Measurements from ENCODE around the gene SLC17A9. TPM values are rescaled to one million over a fixed set of nuclear protein-coding genes. Genes with fewer than 3 reads are reported as not detected.

SLC17A9 gene
- total RNA-seq, 6 experiments from 2014 or later = 32.8 to 47.0 (median 35.7) TPM

DNA sequence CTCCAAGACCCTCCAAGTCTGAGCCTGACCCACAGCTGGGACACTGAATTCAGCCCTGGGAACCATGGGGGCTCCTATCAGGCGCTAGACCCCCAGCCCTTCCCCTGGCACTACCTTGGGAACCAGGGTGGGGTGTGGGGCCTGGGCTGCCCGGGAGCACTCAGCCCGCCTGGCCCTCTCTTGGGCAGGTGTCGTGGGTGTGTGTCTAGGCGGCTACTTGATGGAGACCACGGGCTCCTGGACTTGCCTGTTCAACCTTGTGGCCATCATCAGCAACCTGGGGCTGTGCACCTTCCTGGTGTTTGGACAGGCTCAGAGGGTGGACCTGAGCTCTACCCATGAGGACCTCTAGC is 14.6 kb downstream of the SLC17A9 start:
- Mint-ChIP-seq H3K27me3 (ENCODE audit: insufficient read depth) (peaks cover 26% of the 10 kb centered on the region), H3K36me3 (ENCODE audit: low read depth) (no peaks in the 10 kb centered on the region), H3K9me3 (no peaks in the 10 kb centered on the region), H3K4me3 (no peak overlapping the region), H3K4me1 (ENCODE audit: low read depth) (peaks cover 4% of the 10 kb centered on the region; the same call in 1 of the 2 replicates), H3K27ac (no peak overlapping the region)
- TF ChIP-seq, protein P1, sequence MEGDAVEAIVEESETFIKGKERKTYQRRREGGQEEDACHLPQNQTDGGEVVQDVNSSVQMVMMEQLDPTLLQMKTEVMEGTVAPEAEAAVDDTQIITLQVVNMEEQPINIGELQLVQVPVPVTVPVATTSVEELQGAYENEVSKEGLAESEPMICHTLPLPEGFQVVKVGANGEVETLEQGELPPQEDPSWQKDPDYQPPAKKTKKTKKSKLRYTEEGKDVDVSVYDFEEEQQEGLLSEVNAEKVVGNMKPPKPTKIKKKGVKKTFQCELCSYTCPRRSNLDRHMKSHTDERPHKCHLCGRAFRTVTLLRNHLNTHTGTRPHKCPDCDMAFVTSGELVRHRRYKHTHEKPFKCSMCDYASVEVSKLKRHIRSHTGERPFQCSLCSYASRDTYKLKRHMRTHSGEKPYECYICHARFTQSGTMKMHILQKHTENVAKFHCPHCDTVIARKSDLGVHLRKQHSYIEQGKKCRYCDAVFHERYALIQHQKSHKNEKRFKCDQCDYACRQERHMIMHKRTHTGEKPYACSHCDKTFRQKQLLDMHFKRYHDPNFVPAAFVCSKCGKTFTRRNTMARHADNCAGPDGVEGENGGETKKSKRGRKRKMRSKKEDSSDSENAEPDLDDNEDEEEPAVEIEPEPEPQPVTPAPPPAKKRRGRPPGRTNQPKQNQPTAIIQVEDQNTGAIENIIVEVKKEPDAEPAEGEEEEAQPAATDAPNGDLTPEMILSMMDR (IDR thresholded peaks at IDR 0.05) = no peak
- DNase-seq = no peak

DNA sequence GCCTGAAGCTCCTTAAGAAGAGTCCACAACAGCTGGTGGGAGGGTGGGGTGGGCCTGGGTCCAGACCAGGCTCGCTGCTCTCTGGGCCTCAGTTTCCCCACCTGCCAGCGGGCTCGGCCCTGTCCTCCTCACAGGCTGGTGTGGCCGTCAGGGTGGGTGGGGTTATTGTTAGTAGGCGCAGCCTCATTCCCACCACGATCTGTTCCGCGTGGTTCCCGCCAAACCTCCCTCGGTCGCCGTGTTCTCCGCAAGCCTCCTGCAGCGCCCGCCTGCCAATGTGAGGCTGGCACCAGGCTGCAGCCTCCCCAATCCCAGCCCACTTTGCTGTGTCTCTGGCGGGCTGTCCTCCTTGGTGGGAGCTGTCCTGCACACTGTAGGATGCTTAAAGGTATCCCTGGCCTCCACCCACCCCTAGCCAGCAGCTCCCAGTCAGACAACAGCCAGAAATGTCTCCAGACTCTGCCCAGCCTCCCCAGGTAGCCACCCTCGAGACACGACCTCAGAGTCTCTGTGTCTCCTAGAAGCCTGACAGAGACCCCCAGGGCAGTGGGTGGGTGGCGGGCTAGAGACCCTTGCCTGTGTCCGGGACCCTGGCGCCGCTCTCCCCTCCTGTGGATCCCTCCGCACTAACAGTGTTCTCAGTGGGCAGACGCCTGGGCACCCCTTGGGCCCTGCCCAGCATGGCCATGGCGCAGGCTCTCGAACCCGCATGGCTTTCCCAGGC is 15.3 kb downstream of the SLC17A9 start:
- Mint-ChIP-seq H3K27ac (no peak overlapping the region), H3K27me3 (ENCODE audit: insufficient read depth) (peaks cover 30% of the 10 kb centered on the region), H3K4me3 (no peak overlapping the region), H3K4me1 (ENCODE audit: low read depth) (peaks cover 8% of the 10 kb centered on the region; the same call in 1 of the 2 replicates), H3K9me3 (no peaks in the 10 kb centered on the region), H3K36me3 (ENCODE audit: low read depth) (no peaks in the 10 kb centered on the region)
- no peak for DNase-seq
- TF ChIP-seq, protein P1 (IDR thresholded peaks at IDR 0.05) = no peak

DNA sequence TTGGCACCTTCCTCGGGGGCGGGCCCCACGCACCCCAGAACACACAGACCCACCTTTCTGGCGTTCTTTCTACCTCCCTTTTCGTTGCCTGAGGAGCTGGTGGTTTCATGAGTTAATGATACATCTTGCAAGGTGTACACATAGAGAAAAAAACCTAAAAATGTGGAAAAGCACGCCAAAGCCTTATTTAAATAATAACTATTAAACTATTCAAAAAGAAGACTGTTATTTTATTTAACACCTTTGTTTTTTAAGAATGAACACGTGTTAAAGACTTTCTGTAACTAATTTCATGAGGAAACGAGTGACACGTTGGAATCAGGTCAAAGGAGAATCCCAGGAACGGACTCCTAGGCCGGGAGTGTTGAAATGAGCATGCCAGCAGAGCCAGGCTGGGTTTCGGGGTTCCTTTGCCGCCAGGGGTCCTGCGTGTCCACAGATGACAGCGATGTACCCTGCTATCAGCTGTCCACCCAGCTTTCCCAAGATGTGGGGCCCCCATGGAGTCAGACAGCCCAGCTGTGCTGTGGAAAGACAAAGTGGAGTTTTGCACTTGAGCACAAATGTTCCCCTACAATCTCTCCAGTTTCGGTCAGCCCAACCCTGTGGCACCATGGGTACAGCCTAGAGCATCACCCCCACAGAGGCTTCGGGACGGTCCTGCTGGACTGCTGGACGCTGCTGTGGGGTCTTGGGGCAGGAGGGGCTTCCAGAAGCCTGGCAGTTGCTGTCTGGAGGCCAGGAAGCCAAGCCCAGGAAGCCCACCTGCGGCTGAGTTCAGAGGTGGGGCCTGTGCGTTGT is 16.1 kb downstream of the SLC17A9 start:
- no peak for DNase-seq
- no peak overlapping the region for H3K27ac Mint-ChIP-seq
- TF ChIP-seq, protein P1 (IDR thresholded peaks at IDR 0.05) = no peak
- H3K27me3 Mint-ChIP-seq (ENCODE audit: insufficient read depth) = peaks cover 32% of the 10 kb centered on the region
- no peaks in the 10 kb centered on the region for H3K9me3 Mint-ChIP-seq
- no peaks in the 10 kb centered on the region for H3K36me3 Mint-ChIP-seq (ENCODE audit: low read depth)
- peaks cover 8% of the 10 kb centered on the region; the same call in 1 of the 2 replicates for H3K4me1 Mint-ChIP-seq (ENCODE audit: low read depth)
- H3K4me3 Mint-ChIP-seq = no peak overlapping the region

DNA sequence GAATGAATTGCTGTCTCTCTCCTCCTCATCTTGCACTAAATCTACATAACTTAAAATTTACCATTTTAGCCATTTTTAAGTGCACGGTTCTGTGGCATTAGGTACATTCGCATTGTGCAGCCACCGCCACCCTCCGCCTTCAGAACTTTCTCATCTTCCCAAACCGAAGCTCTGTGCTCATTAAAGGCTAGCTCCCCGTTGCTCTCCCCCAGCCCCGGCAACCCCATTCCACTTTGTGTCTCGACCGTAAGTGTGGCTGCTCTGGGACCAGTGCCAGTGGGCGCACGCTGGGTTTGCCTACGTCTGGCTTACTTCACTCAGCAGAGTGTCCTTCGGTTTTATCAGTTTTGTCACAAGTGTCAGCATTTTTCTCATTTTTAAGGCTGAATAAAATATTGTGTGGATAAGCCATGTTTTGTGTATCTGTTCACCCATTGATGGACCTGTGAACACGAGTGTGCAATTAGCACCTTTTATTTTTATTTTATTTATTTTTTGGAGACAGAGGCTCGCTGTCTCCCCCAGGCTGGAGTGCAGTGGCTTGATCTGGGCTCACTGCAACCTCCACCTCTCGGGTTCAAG is 16.8 kb downstream of the SLC17A9 start:
- DNase-seq = no peak
- Mint-ChIP-seq H3K27me3 (ENCODE audit: insufficient read depth) (peaks cover 35% of the 10 kb centered on the region), H3K27ac (no peak overlapping the region), H3K9me3 (no peaks in the 10 kb centered on the region), H3K36me3 (ENCODE audit: low read depth) (no peaks in the 10 kb centered on the region), H3K4me1 (ENCODE audit: low read depth) (peaks cover 8% of the 10 kb centered on the region; the same call in 1 of the 2 replicates), H3K4me3 (no peak overlapping the region)
- TF ChIP-seq, protein P1 (IDR thresholded peaks at IDR 0.05) = no peak

DNA sequence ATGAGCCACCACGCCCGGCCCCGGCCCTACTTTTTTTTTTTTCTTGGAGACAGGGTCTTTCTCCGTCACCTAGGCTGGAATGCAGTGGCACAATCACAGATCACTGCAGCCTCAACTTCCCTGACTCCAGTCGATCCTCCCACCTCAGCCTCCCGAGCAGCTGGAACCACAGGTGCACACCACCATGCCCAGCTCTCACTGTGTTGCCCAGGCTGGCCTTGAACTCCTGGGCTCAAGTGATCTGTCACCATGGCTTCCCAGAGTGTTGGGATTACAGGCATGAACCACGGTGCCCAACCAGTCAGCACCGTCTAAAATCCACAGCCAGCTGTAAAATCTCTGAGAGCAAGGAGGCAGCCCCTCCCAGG is 17.4 kb downstream of the SLC17A9 start:
- Mint-ChIP-seq H3K4me1 (ENCODE audit: low read depth) (peaks cover 8% of the 10 kb centered on the region; the same call in 1 of the 2 replicates), H3K9me3 (no peaks in the 10 kb centered on the region), H3K27me3 (ENCODE audit: insufficient read depth) (peaks cover 39% of the 10 kb centered on the region), H3K27ac (no peak overlapping the region), H3K4me3 (no peak overlapping the region), H3K36me3 (ENCODE audit: low read depth) (no peaks in the 10 kb centered on the region)
- TF ChIP-seq, protein P1 (IDR thresholded peaks at IDR 0.05) = no peak
- DNase-seq = no peak
